HG02884 (cell line): ENCODE data around the gene ADCY9.
A peak's percentile ranks its signal among the peaks of the same experiment; 100 is the strongest.
"Not testable (repeated sequence)": the region's sequence is repeated elsewhere in the genome, so short reads cannot be mapped to it uniquely, and the experiment has no call there.

Source experiments
- ATAC-seq: cut with Tn5 transposase; IDR thresholded peaks from one replicate; pipeline ENCODE4 v1.9.1; 2021; ENCODE audit warnings: mild to moderate bottlenecking, moderate library complexity; ENCODE audit not compliant: unreplicated experiment

The ADCY9 gene

GRCh38 chr16:4116325-4117249 lies at the start of gene ADCY9:
Gene ADCY9, minus strand, starts transcription at chr16:4116442. Its CDS starts 1,000 bp downstream, at chr16:4115442.
- ATAC-seq, result peak; percentile 60

GRCh38 chr16:4160658-4161430 lies 44.6 kb upstream of the ADCY9 start:
- no peak for ATAC-seq

- no peak for ATAC-seq
Observed at GRCh38 chr16:4159726-4160125, 43.5 kb upstream of the ADCY9 start.

GRCh38 chr16:4158143-4159093 lies 42.2 kb upstream of the ADCY9 start:
- no peak for ATAC-seq

- no peak for ATAC-seq
Observed at GRCh38 chr16:4157376-4157825, 41.2 kb upstream of the ADCY9 start.

- not testable (repeated sequence) for ATAC-seq
Observed at GRCh38 chr16:4156503-4156902, 40.3 kb upstream of the ADCY9 start.

- ATAC-seq, result not testable (repeated sequence)
Observed at GRCh38 chr16:4153364-4153763, 37.1 kb upstream of the ADCY9 start.

- no peak for ATAC-seq
Observed at GRCh38 chr16:4152267-4152666, 36.0 kb upstream of the ADCY9 start.

GRCh38 chr16:4147236-4147635 lies 31.0 kb upstream of the ADCY9 start:
- no peak for ATAC-seq

- no peak for ATAC-seq
Observed at GRCh38 chr16:4142268-4142667, 26.0 kb upstream of the ADCY9 start.

- no peak for ATAC-seq
Observed at GRCh38 chr16:4141604-4142003, 25.4 kb upstream of the ADCY9 start.

GRCh38 chr16:4140652-4141051 lies 24.4 kb upstream of the ADCY9 start:
- ATAC-seq, result no peak

GRCh38 chr16:4139968-4140367 lies 23.7 kb upstream of the ADCY9 start:
- no peak for ATAC-seq

- no peak for ATAC-seq
Observed at GRCh38 chr16:4138713-4139112, 22.5 kb upstream of the ADCY9 start.

- no peak for ATAC-seq
Observed at GRCh38 chr16:4137438-4137837, 21.2 kb upstream of the ADCY9 start.

GRCh38 chr16:4136229-4136813 lies 20.1 kb upstream of the ADCY9 start:
- ATAC-seq, result no peak

- ATAC-seq, result no peak
Observed at GRCh38 chr16:4135537-4135936, 19.3 kb upstream of the ADCY9 start.

GRCh38 chr16:4133897-4134372 lies 17.7 kb upstream of the ADCY9 start:
- ATAC-seq, result no peak

- ATAC-seq, result no peak
Observed at GRCh38 chr16:4131621-4132020, 15.4 kb upstream of the ADCY9 start.
